K562 (cell line): ENCODE data around the gene EFNA1.

Experiments used
- CBX8 ChIP-seq: fragments of 200-600 bp; sonication (generic); IDR thresholded peaks from 2 replicates; pipeline ENCODE4 v1.6.1; 2012; ENCODE audit warnings: borderline replicate concordance, mixed run types, low read depth, mild to moderate bottlenecking, moderate library complexity, mixed read lengths, low read length, control low read depth, inconsistent platforms; ENCODE audit not compliant: poor library complexity, severe bottlenecking; ENCODE audit errors: extremely low read depth
- CTCF ChIP-seq, 3 experiments: IDR thresholded peaks in 2 of 3; conservative IDR thresholded peaks in 1 of 3; 2 replicates each; pipeline ENCODE4 v1.5.1; 2011 to 2012; ENCODE audit warnings: low read length in 3 of 3, mild to moderate bottlenecking in 3 of 3, control low read depth in 2 of 3, improper control_type of control experiment in 1 of 3, inconsistent platforms in 1 of 3, low read depth in 1 of 3, mixed read lengths in 1 of 3, moderate library complexity in 1 of 3; ENCODE audit not compliant: insufficient read depth in 2 of 3
- HEY1 ChIP-seq: fragments of 250-450 bp; sonication (Bioruptor Pico); IDR thresholded peaks from 2 replicates; pipeline ENCODE4 v1.5.0; 2020; ENCODE audit warnings: mild to moderate bottlenecking, moderate library complexity, borderline replicate concordance
- RBM15 ChIP-seq: fragments of 200-400 bp; formaldehyde crosslinking; IDR thresholded peaks from 2 replicates; pipeline ENCODE4 v1.6.1; 2018; ENCODE audit warnings: mild to moderate bottlenecking, low read length, moderate library complexity; ENCODE audit not compliant: insufficient read depth
- RFX1 ChIP-seq: fragments of 450-650 bp; IDR thresholded peaks from 2 replicates; pipeline ENCODE4 v1.6.1; 2016; ENCODE audit warnings: mild to moderate bottlenecking, moderate library complexity
- SIN3A ChIP-seq, 2 experiments: fragments of 150-350 bp in 1 of 2; IDR thresholded peaks; 2 replicates each; pipeline ENCODE4 v1.6.1; 2011 to 2016; ENCODE audit warnings: borderline replicate concordance in 2 of 2, low read depth in 2 of 2, low read length in 2 of 2, mild to moderate bottlenecking in 2 of 2, moderate library complexity in 2 of 2; ENCODE audit not compliant: control insufficient read depth in 1 of 2
- SPI1 ChIP-seq: IDR thresholded peaks from 2 replicates; pipeline ENCODE4 v1.6.1; 2011; ENCODE audit warnings: low read depth, low read length, control low read depth, borderline replicate concordance
- ZZZ3 ChIP-seq: fragments of 450-650 bp; IDR thresholded peaks from 2 replicates; pipeline ENCODE4 v1.6.1; 2016; ENCODE audit warnings: antibody characterized with exemption, mild to moderate bottlenecking, moderate library complexity
- TF ChIP-seq, protein P1 (sequence below), 2 experiments: IDR thresholded peaks; 2 replicates each; pipeline ENCODE4 v1.6.1; 2012; ENCODE audit warnings: improper control_type of control experiment in 2 of 2, low read depth in 2 of 2, low read length in 2 of 2, borderline replicate concordance in 1 of 2
- TF ChIP-seq, protein P2 (sequence below): fragments of 450-650 bp; formaldehyde crosslinking; IDR thresholded peaks from 2 replicates; pipeline ENCODE4 v1.4.0; 2022; ENCODE audit warnings: missing genetic modification characterization
- TF ChIP-seq, protein P3 (sequence below): sonication (generic); formaldehyde crosslinking; IDR thresholded peaks from 2 replicates; pipeline ENCODE4 v1.9.0; 2022; ENCODE audit warnings: mild to moderate bottlenecking, missing genetic modification reagents

DNA sequence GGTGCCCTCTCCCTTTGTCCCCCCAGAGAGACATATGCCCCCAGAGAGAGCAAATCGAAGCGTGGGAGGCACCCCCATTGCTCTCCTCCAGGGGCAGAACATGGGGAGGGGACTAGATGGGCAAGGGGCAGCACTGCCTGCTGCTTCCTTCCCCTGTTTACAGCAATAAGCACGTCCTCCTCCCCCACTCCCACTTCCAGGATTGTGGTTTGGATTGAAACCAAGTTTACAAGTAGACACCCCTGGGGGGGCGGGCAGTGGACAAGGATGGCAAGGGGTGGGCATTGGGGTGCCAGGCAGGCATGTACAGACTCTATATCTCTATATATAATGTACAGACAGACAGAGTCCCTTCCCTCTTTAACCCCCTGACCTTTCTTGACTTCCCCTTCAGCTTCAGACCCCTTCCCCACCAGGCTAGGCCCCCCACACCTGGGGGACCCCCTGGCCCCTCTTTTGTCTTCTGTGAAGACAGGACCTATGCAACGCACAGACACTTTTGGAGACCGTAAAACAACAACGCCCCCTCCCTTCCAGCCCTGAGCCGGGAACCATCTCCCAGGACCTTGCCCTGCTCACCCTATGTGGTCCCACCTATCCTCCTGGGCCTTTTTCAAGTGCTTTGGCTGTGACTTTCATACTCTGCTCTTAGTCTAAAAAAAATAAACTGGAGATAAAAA lies 40.7 kb upstream of the EFNA1 start:
- TF ChIP-seq ZZZ3 (no peak), RFX1 (no peak), CBX8 (no peak), SIN3A (IDR thresholded peaks at IDR 0.05; ENCODE audit: borderline replicate concordance in 2 of 2, control insufficient read depth in 1 of 2, low read depth in 2 of 2, low read length in 2 of 2) (no peak), SPI1 (no peak), HEY1 (CRISPR knock-in tag) (no peak), CTCF (IDR thresholded peaks at IDR 0.05 in 2 of 3, conservative IDR thresholded peaks at IDR 0.05 in 1 of 3; ENCODE audit: insufficient read depth in 2 of 3, low read depth in 1 of 3, low read length in 3 of 3) (peak; percentile 42 to 50 (median 47); a peak in 5 of 6 replicates), RBM15 (no peak)
- TF ChIP-seq, protein P1, sequence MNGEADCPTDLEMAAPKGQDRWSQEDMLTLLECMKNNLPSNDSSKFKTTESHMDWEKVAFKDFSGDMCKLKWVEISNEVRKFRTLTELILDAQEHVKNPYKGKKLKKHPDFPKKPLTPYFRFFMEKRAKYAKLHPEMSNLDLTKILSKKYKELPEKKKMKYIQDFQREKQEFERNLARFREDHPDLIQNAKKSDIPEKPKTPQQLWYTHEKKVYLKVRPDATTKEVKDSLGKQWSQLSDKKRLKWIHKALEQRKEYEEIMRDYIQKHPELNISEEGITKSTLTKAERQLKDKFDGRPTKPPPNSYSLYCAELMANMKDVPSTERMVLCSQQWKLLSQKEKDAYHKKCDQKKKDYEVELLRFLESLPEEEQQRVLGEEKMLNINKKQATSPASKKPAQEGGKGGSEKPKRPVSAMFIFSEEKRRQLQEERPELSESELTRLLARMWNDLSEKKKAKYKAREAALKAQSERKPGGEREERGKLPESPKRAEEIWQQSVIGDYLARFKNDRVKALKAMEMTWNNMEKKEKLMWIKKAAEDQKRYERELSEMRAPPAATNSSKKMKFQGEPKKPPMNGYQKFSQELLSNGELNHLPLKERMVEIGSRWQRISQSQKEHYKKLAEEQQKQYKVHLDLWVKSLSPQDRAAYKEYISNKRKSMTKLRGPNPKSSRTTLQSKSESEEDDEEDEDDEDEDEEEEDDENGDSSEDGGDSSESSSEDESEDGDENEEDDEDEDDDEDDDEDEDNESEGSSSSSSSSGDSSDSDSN (IDR thresholded peaks at IDR 0.05; ENCODE audit: borderline replicate concordance in 1 of 2, low read depth in 2 of 2, low read length in 2 of 2), result no peak
- TF ChIP-seq, protein P2, sequence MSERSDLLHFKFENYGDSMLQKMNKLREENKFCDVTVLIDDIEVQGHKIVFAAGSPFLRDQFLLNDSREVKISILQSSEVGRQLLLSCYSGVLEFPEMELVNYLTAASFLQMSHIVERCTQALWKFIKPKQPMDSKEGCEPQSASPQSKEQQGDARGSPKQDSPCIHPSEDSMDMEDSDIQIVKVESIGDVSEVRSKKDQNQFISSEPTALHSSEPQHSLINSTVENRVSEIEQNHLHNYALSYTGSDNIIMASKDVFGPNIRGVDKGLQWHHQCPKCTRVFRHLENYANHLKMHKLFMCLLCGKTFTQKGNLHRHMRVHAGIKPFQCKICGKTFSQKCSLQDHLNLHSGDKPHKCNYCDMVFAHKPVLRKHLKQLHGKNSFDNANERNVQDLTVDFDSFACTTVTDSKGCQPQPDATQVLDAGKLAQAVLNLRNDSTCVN (CRISPR knock-in tag), result no peak
- TF ChIP-seq, protein P3, sequence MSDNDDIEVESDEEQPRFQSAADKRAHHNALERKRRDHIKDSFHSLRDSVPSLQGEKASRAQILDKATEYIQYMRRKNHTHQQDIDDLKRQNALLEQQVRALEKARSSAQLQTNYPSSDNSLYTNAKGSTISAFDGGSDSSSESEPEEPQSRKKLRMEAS (CRISPR knock-in tag), result no peak
